Hematopoietic multipotent progenitor cell treated with erythropoietin and hydrocortisone succinate and interleukin-3 and kit ligand, for 4 days (in vitro differentiated cells): ENCODE measurements around the gene ZNF8.
"Not testable (repeated sequence)": the region's sequence is repeated elsewhere in the genome, so short reads cannot be mapped to it uniquely, and the experiment has no call there.

Source experiments
- DNase-seq: peaks from one replicate; pipeline ENCODE4 v3.0.0-alpha.2; 2015

Gene ZNF8

GRCh38 chr19:58278541-58279041 lies at the start of gene ZNF8:
Gene ZNF8 (plus strand): TSS chr19:58278955. CDS start chr19:58279082, 127 bp downstream.
- DNase-seq, result peak; percentile 100

- DNase-seq, result peak; percentile 49
These were observed 49.5 kb upstream of the ZNF8 start for GRCh38 chr19:58229255-58229639.

DNA sequence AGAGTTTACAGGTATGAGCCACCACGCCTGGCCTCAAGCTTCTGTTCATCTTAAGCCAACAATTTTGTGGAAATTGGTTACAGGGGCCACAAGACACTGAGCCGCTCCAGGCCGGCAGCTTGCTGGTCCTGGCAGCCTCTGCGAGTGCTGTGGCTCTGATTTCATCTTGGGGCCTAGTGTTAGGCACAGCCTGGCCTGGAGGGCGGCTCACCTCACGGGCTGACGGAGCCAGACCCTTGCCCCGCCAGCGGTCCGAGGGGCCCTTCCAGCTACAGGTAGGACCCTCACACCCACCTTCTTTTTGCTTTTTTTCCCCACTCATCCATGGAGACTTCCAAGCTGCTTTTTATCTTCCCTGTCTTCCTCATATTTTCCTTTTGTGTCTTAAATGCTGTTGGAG lies 41.4 kb upstream of the ZNF8 start:
- no peak for DNase-seq

DNA sequence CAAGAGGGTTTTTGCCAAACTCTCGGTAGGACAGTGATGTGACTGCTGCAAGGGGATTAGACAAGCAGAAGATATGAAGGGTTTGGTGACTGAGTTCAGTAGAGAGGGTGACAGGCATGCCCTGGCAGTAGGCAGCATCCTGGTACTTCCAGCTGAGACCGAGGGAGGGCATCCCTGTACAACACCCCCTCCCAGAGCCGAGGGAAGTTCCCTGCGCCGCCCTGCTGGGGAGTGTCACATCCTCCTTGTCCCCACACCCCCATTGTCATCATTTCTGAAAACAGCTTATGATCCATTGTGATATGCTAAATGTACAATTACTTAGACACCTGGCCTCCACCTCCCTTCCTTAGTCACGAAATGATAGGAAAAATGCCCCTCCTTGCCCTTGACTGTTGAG lies 35.4 kb upstream of the ZNF8 start:
- no peak for DNase-seq

GRCh38 chr19:58248886-58249285 lies 29.9 kb upstream of the ZNF8 start:
- DNase-seq, result no peak

DNA sequence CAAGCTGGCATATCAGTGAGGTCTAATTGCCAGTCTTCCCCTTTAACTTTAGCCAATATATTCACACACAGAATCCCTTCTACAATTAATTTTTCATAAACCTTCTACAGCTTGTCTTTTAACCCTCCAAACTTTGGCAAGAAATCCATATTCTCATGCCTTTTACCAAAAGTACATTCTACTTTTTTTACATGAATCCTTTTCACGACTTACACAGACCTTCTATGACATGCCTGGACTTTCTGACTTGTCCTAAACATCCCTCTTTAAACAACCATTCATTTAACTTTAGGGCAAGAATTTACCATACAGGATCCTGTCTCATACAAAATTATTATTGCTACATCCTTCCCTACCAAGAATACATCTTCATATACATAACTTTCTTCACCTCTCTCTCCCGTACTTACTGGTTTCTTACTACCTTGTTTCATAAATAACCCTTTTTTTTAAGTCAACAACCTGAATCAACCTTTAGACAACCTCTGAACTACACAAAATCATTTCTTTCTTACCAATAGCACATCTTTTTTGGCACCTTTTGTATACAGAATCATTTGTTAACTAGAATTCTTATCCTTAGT lies 26.6 kb upstream of the ZNF8 start:
- DNase-seq, result peak; percentile 41

DNA sequence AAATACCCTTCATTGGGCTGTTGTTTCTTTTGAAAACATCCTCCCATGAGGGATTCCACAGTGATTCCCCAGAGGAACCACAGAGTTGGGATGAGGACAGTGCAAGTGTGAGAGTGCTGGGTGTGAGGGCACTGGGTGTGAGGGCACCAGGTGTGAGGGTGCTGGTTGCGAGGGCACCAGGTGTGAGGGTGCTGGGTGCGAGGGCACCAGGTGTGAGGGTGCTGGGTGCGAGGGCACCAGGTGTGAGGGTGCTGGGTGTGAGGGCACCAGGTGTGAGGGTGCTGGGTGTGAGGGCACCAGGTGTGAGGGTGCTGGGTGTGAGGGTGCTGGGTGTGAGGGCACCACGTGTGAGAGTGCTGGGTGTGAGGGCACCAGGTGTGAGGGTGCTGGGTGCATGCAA lies 20.5 kb upstream of the ZNF8 start:
- not testable (repeated sequence) for DNase-seq

GRCh38 chr19:58261600-58261967 lies 17.2 kb upstream of the ZNF8 start:
- no peak for DNase-seq

DNA sequence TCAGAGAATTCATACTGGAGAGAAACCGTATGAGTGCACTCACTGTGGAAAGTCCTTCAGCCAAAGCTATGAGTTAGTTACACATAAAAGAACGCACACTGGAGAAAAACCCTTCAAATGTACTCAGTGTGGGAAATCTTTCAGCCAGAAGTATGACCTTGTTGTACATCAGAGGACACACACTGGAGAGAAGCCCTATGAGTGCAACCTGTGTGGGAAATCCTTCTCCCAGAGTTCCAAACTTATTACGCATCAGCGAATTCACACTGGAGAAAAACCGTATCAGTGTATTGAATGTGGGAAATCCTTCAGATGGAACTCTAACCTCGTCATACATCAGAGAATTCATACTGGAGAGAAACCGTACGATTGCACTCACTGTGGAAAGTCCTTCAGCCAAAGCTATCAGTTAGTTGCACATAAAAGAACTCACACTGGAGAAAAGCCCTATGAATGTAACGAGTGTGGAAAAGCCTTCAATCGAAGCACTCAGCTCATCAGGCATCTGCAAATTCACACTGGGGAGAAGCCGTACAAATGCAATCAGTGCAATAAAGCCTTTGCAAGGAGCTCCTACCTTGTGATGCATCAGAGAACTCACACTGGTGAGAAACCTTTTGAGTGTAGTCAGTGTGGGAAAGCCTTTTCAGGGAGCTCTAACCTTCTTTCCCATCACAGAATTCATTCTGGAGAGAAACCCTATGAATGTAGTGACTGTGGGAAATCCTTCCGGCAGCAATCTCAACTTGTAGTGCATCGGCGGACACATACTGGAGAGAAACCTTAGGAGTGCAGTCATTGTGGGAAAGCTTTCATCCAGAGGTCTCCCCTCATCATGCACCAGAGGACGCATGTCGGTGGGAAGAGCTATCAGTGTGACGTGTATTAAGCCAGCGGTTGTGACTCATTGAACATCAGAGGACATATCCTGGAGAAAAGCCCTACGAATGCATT lies 16.5 kb upstream of the ZNF8 start:
- DNase-seq, result no peak

GRCh38 chr19:58262922-58263296 lies 15.8 kb upstream of the ZNF8 start:
- no peak for DNase-seq

DNA sequence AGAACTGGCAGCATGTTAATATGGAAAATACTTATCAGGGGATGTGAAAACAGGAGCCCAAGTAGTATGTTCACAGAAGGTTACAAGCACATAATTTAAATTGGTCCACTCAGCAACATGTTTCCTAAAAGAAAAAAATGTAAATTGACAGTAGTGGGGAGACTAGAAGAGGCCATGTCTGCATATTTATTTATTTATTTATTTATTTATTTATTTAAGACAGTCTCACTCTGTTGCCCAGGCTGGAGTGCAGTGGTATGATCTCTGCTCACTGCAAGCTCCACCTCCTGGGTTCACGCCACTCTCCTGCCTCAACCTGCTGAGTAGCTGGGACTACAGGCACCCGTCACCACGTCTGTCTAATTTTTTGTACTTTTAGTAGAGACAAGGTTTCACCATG lies 13.7 kb upstream of the ZNF8 start:
- no peak for DNase-seq

- no peak for DNase-seq
These were observed 10.4 kb upstream of the ZNF8 start for GRCh38 chr19:58268344-58268743.

- no peak for DNase-seq
These were observed 4.0 kb upstream of the ZNF8 start for GRCh38 chr19:58274771-58275201.

- no peak for DNase-seq
These were observed 3.2 kb upstream of the ZNF8 start for GRCh38 chr19:58275564-58275963.

DNA sequence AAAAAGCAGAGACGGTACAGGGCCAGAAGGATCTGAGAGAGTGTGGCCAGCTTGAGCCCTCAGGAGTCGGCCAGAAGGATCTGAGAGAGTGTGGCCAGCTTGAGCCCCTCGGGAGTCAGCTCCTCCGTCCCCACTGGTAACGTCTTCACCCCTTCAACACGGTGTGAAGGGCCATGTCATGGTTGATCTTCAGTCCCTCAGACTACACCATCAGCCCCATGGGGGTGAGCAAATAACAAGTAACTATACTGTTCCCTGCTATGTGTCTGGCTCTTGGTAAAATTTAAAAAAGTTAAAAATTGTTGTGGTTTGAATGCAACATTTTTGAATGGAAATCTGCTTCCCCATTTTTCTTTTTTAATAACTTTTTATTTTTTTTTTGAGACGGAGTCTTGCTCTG lies 1.6 kb upstream of the ZNF8 start:
- DNase-seq, result no peak

DNA sequence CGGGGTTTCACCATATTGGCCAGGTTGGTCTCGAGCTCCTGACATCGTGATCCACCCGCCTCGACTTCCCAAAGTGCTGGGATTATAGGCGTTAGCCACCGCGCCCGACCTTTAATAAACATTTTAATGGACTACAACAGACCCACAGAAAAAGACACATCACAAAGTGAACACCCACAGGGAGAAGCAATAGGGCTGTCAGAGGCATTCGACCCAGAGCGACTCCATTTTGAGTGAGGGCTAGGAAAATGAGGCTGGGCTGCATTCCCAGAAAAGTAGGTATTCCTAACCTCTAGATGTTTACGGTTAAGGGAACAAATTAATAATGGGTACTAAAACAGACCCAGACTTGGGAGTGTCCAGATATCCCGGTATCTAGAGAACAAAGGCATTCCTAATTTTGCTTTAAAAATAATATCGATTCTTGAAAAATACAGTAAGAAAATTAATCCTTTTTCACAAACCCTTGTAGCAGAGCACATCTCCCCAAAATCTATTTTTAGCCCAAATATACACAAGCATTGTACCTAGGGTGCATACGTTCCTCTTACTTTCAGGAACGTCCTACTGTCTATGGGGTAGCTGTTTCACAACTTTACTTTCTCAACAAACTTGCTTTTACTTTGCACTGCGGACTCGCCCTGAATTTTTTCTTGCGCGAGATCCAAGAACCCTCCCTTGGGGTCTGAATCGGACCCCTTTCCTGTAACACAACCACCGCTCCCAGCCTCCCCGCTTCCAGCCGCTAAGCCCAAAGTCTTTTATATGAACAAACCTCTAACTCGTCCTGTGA lies 811 bp upstream of the ZNF8 start:
- DNase-seq, result peak; percentile 10

DNA sequence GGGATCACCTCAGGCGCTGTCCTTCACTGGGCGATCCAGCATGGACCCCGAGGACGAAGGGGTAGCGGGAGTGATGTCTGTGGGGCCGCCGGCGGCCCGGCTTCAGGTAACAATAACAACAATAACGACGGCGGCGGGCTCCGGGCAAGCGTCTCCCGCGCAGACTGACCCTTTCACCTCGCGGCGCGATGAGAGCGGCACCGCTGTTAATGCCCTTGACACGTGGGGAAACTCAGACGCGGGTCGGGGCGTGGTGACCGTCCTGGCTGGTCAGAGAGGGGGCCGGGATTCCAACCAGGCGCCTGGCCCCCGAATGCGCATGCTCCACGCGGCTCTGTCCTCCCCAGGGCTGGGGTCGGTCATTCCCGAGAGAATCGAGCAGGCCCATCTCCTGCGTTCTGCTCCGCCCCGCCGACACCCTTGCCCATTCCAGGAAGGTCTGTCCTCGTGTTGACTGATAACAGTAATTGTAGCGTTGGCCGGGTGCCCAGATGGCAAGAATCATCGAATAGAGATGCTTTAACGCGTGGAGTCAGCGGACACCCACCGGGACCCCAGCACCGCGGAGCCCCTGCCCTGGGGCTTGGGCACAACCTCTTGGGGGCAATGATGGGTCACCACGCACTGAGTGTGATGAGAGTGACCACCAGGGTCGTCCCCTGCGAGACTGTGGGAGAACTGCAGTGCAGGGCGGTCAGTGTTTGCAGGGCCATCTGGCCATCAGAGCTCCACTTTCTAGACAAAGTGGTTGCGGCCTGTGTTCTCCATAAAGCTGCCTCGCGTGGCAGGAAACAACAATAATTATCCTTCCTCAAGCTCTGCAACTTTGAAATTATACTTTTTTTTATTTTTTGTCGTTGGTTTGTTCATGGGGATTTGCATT lies 528 bp downstream of the ZNF8 start:
- DNase-seq, result peak; percentile 93

DNA sequence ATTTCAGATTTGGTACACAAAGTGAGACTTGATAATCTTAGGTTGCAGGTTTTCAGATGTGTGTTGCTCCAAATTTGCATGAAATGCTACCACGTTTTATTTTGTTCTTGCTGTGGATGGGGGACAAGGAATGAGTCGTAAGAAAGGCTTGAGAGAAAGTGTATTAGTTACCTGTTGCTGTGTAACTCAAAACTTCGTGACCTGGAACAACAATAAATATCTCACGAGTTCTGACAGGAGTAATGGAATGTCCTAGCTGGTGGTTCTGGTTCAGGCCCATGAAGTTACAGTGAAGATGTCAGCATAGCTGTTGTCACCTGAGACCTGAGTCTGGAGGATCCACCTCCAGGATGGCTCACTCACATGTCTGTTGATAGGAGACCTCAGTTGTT lies 1.2 kb downstream of the ZNF8 start:
- DNase-seq, result no peak

- DNase-seq, result no peak
These were observed 5.4 kb downstream of the ZNF8 start for GRCh38 chr19:58284199-58284598.

DNA sequence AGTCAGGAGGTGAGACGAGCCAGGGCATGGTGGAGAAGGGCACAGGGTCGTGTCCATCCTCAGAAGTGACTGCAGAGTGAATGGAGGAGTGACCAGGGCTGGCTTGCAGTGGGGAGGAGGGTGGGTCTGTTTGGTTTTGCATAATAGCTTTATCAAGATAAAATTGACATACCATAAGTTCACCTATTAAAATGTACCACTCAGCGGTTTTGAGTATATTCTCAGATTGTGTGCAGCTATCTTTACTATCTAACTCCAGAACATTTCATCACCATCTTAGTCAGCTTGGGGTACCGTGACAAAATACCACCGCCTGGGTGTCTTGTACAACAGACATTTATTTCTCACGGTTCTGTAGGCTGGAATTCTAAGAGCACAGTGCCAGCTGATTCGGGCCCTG lies 13.2 kb downstream of the ZNF8 start:
- DNase-seq, result no peak

GRCh38 chr19:58294743-58295374 lies 16.1 kb downstream of the ZNF8 start:
- DNase-seq, result no peak

GRCh38 chr19:58296104-58296503 lies 17.3 kb downstream of the ZNF8 start:
- no peak for DNase-seq
